GM12878 (cell line): ENCODE measurements around the gene ADAM11. TPM values are rescaled to one million over a fixed set of nuclear protein-coding genes. Genes with fewer than 3 reads are reported as not detected.

Source experiments
- CBX5 ChIP-seq: sonication (generic); IDR thresholded peaks from 2 replicates; pipeline ENCODE4 v1.6.1; 2016; ENCODE audit warnings: low read depth, moderate library complexity, mild to moderate bottlenecking, inconsistent platforms
- EGR1 ChIP-seq, 2 experiments: IDR thresholded peaks; 1 replicate in 1 of 2; 2 replicates in 1 of 2; pipeline ENCODE4 v1.6.1; 2011 to 2012; ENCODE audit warnings: low read depth in 2 of 2, low read length in 2 of 2, borderline replicate concordance in 1 of 2, mild to moderate bottlenecking in 1 of 2, moderate library complexity in 1 of 2
- NFXL1 ChIP-seq: fragments of 450-650 bp; IDR thresholded peaks from 2 replicates; pipeline ENCODE4 v1.6.1; 2017; ENCODE audit warnings: antibody characterized with exemption, mild to moderate bottlenecking, borderline replicate concordance
- NFYA ChIP-seq: IDR thresholded peaks from 2 replicates; pipeline ENCODE4 v1.6.1; 2011; ENCODE audit warnings: low read depth, mild to moderate bottlenecking, low read length, improper control_type of control experiment, borderline replicate concordance
- NFYB ChIP-seq: IDR thresholded peaks from 2 replicates; pipeline ENCODE4 v1.6.1; 2011; ENCODE audit warnings: low read depth, mild to moderate bottlenecking, low read length, improper control_type of control experiment, moderate library complexity; ENCODE audit not compliant: insufficient read depth
- STAT3 ChIP-seq: IDR thresholded peaks from 2 replicates; pipeline ENCODE4 v1.6.1; 2011; ENCODE audit warnings: low read depth, low read length, improper control_type of control experiment
- TCF7 ChIP-seq: IDR thresholded peaks from 2 replicates; pipeline ENCODE4 v1.6.1; 2014; ENCODE audit warnings: antibody characterized with exemption, borderline replicate concordance
- polyA plus RNA-seq, 11 experiments: library from polyadenylated mRNA; depleted of rRNA in 4 of 11; unstranded in 6 of 11; stranded (reverse) in 5 of 11; fragments of >200 nt; fragmentation: Nextera tagmentation in 4 of 11; fragmentation: Illumina TruSeq in 1 of 11; extraction: Ambion mirVana in 4 of 11; extraction: Trizol in 1 of 11; gene quantifications; 1 replicate in 1 of 11; 2 replicates in 10 of 11; pipeline versions ENCODE4 v1.2.1 to v1.2.3, GENCODE V29; 2011 to 2016; ENCODE audit warnings: inconsistent platforms in 2 of 11, missing spikeins in 2 of 11, low read depth in 1 of 11
- total RNA-seq, 4 experiments: library from RNA; depleted of rRNA in 3 of 4; stranded (reverse); fragments of >200 nt in 3 of 4; fragmentation: Illumina TruSeq in 1 of 4; extraction: Trizol in 1 of 4; gene quantifications; 2 replicates each; pipeline versions ENCODE4 v1.2.1 to v1.2.3, GENCODE V29; 2013 to 2021
- TF ChIP-seq, protein P1 (sequence below): fragments of 450-650 bp; formaldehyde crosslinking; IDR thresholded peaks from 2 replicates; pipeline ENCODE4 v1.5.0; 2022; ENCODE audit warnings: mild to moderate bottlenecking, missing genetic modification characterization
- TF ChIP-seq, protein P2 (sequence below): fragments of 450-650 bp; IDR thresholded peaks from 2 replicates; pipeline ENCODE4 v1.6.1; 2016; ENCODE audit warnings: mild to moderate bottlenecking

The ADAM11 gene
- total and polyA plus RNA-seq, 10 of the 15 experiments (the other 5 are each of a cell fraction or from before 2014, with no cell fraction given), result 0.03 to 0.37 (median 0.06) TPM; not detected in 3

DNA sequence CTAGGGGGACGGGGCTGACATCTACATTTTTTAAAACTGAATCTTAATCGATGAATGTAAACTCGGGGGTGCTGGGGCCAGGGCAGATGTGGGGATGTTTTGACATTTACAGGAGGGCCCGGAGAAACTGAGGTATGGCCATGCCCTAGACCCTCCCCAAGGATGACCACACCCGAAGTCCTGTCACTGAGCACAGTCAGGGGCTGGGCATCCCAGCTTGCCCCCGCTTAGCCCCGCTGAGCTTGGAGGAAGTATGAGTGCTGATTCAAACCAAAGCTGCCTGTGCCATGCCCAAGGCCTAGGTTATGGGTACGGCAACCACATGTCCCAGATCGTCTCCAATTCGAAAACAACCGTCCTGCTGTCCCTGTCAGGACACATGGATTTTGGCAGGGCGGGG, 21.4 kb downstream of the ADAM11 start (continued):
- TF ChIP-seq NFYA (no peak), TCF7 (no peak), NFXL1 (no peak), NFYB (no peak), STAT3 (no peak), CBX5 (no peak), EGR1 (IDR thresholded peaks at IDR 0.05; ENCODE audit: borderline replicate concordance in 1 of 2, low read depth in 2 of 2, low read length in 2 of 2) (no peak)
- TF ChIP-seq, protein P1, sequence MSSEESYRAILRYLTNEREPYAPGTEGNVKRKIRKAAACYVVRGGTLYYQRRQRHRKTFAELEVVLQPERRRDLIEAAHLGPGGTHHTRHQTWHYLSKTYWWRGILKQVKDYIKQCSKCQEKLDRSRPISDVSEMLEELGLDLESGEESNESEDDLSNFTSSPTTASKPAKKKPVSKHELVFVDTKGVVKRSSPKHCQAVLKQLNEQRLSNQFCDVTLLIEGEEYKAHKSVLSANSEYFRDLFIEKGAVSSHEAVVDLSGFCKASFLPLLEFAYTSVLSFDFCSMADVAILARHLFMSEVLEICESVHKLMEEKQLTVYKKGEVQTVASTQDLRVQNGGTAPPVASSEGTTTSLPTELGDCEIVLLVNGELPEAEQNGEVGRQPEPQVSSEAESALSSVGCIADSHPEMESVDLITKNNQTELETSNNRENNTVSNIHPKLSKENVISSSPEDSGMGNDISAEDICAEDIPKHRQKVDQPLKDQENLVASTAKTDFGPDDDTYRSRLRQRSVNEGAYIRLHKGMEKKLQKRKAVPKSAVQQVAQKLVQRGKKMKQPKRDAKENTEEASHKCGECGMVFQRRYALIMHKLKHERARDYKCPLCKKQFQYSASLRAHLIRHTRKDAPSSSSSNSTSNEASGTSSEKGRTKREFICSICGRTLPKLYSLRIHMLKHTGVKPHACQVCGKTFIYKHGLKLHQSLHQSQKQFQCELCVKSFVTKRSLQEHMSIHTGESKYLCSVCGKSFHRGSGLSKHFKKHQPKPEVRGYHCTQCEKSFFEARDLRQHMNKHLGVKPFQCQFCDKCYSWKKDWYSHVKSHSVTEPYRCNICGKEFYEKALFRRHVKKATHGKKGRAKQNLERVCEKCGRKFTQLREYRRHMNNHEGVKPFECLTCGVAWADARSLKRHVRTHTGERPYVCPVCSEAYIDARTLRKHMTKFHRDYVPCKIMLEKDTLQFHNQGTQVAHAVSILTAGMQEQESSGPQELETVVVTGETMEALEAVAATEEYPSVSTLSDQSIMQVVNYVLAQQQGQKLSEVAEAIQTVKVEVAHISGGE (CRISPR knock-in tag), result no peak
- TF ChIP-seq, protein P2, sequence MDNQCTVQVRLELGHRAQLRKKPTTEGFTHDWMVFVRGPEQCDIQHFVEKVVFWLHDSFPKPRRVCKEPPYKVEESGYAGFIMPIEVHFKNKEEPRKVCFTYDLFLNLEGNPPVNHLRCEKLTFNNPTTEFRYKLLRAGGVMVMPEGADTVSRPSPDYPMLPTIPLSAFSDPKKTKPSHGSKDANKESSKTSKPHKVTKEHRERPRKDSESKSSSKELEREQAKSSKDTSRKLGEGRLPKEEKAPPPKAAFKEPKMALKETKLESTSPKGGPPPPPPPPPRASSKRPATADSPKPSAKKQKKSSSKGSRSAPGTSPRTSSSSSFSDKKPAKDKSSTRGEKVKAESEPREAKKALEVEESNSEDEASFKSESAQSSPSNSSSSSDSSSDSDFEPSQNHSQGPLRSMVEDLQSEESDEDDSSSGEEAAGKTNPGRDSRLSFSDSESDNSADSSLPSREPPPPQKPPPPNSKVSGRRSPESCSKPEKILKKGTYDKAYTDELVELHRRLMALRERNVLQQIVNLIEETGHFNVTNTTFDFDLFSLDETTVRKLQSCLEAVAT, result no peak
